Activated naive CD8-positive, alpha-beta T cell (primary cell): ENCODE results near the gene FAM20C.

Experiments
- H3K27ac Mint-ChIP-seq: one replicate; pipeline ENCODE4 v1.8.0; 2021; ENCODE audit warnings: mixed read lengths
- H3K27me3 Mint-ChIP-seq: one replicate; pipeline ENCODE4 v1.8.0; 2021; ENCODE audit warnings: mixed read lengths
- H3K36me3 Mint-ChIP-seq: one replicate; pipeline ENCODE4 v1.8.0; 2021; ENCODE audit warnings: mixed read lengths
- H3K4me1 Mint-ChIP-seq: one replicate; pipeline ENCODE4 v1.8.0; 2021; ENCODE audit warnings: low read depth, mixed read lengths
- H3K4me3 Mint-ChIP-seq: one replicate; pipeline ENCODE4 v1.8.0; 2021; ENCODE audit warnings: mild to moderate bottlenecking, mixed read lengths
- H3K9me3 Mint-ChIP-seq: one replicate; pipeline ENCODE4 v1.8.0; 2021; ENCODE audit warnings: low read depth, mixed read lengths

Gene FAM20C

GRCh38 chr7:191981-192649 is at the start of gene FAM20C:
Gene FAM20C, plus strand, starts transcription at chr7:192571. Its CDS starts 629 bp downstream, at chr7:193200.
- Mint-ChIP-seq H3K4me3 (peak within 1 kb of the TSS; percentile 91), H3K27me3 (peaks cover 20% of the 10 kb centered on the region), H3K36me3 (no peaks in the 10 kb centered on the region)

GRCh38 chr7:143145-143751 is 49.1 kb upstream of the FAM20C start:
- no peak overlapping the region for H3K4me3 Mint-ChIP-seq
- no peak overlapping the region for H3K27ac Mint-ChIP-seq
- H3K4me1 Mint-ChIP-seq = peaks cover 2% of the 10 kb centered on the region
- H3K36me3 Mint-ChIP-seq = peaks cover 15% of the 10 kb centered on the region
- no peaks in the 10 kb centered on the region for H3K27me3 Mint-ChIP-seq
- H3K9me3 Mint-ChIP-seq = no peaks in the 10 kb centered on the region

More at GRCh38 chr7:191981-192649, at the start of gene FAM20C:
- Mint-ChIP-seq H3K27ac (no peak within 1 kb of the TSS), H3K9me3 (no peaks in the 10 kb centered on the region), H3K4me1 (peaks cover 4% of the 10 kb centered on the region)

GRCh38 chr7:143811-144453 is 48.4 kb upstream of the FAM20C start:
- H3K27ac Mint-ChIP-seq = no peak overlapping the region
- peaks cover 6% of the 10 kb centered on the region for H3K4me1 Mint-ChIP-seq
- H3K27me3 Mint-ChIP-seq = no peaks in the 10 kb centered on the region
- no peaks in the 10 kb centered on the region for H3K9me3 Mint-ChIP-seq
- peaks cover 15% of the 10 kb centered on the region for H3K36me3 Mint-ChIP-seq
- H3K4me3 Mint-ChIP-seq = no peak overlapping the region

GRCh38 chr7:144454-144826 is 47.9 kb upstream of the FAM20C start:
- H3K36me3 Mint-ChIP-seq = peaks cover 15% of the 10 kb centered on the region
- no peaks in the 10 kb centered on the region for H3K27me3 Mint-ChIP-seq
- no peaks in the 10 kb centered on the region for H3K9me3 Mint-ChIP-seq
- H3K4me1 Mint-ChIP-seq = peaks cover 10% of the 10 kb centered on the region
- H3K4me3 Mint-ChIP-seq = no peak overlapping the region
- no peak overlapping the region for H3K27ac Mint-ChIP-seq

GRCh38 chr7:145863-146262 is 46.5 kb upstream of the FAM20C start:
- Mint-ChIP-seq H3K36me3 (peaks cover 15% of the 10 kb centered on the region), H3K27me3 (no peaks in the 10 kb centered on the region), H3K9me3 (no peaks in the 10 kb centered on the region), H3K4me1 (peaks cover 22% of the 10 kb centered on the region), H3K4me3 (no peak overlapping the region), H3K27ac (no peak overlapping the region)

GRCh38 chr7:148543-148931 is 43.8 kb upstream of the FAM20C start:
- H3K9me3 Mint-ChIP-seq = no peaks in the 10 kb centered on the region

GRCh38 chr7:148932-149790 is 43.2 kb upstream of the FAM20C start:
- Mint-ChIP-seq H3K4me1 (peaks cover 22% of the 10 kb centered on the region), H3K9me3 (no peaks in the 10 kb centered on the region), H3K27ac (peak overlapping the region; percentile 97), H3K36me3 (peaks cover 15% of the 10 kb centered on the region), H3K4me3 (peak overlapping the region; percentile 90), H3K27me3 (no peaks in the 10 kb centered on the region)

More at GRCh38 chr7:148543-148931, 43.8 kb upstream of the FAM20C start:
- no peaks in the 10 kb centered on the region for H3K27me3 Mint-ChIP-seq
- H3K36me3 Mint-ChIP-seq = peaks cover 15% of the 10 kb centered on the region
- H3K4me3 Mint-ChIP-seq = peak overlapping the region; percentile 90
- H3K4me1 Mint-ChIP-seq = peaks cover 22% of the 10 kb centered on the region
- H3K27ac Mint-ChIP-seq = peak overlapping the region; percentile 97

- Mint-ChIP-seq H3K27ac (peak overlapping the region; percentile 97), H3K36me3 (peaks cover 15% of the 10 kb centered on the region), H3K9me3 (no peaks in the 10 kb centered on the region), H3K4me1 (peaks cover 22% of the 10 kb centered on the region), H3K27me3 (no peaks in the 10 kb centered on the region), H3K4me3 (peak overlapping the region; percentile 90)
Observed at GRCh38 chr7:149791-150636, 42.4 kb upstream of the FAM20C start.

- Mint-ChIP-seq H3K9me3 (no peaks in the 10 kb centered on the region), H3K27me3 (no peaks in the 10 kb centered on the region), H3K4me1 (peaks cover 22% of the 10 kb centered on the region), H3K36me3 (peaks cover 11% of the 10 kb centered on the region), H3K4me3 (peak overlapping the region; percentile 90), H3K27ac (peak overlapping the region; percentile 47)
Observed at GRCh38 chr7:150811-151221, 41.6 kb upstream of the FAM20C start.

GRCh38 chr7:151346-152050 is 40.9 kb upstream of the FAM20C start:
- peaks cover 11% of the 10 kb centered on the region for H3K36me3 Mint-ChIP-seq
- H3K27ac Mint-ChIP-seq = peak overlapping the region; percentile 41
- peaks cover 22% of the 10 kb centered on the region for H3K4me1 Mint-ChIP-seq
- no peaks in the 10 kb centered on the region for H3K27me3 Mint-ChIP-seq
- no peak overlapping the region for H3K4me3 Mint-ChIP-seq
- H3K9me3 Mint-ChIP-seq = no peaks in the 10 kb centered on the region

GRCh38 chr7:152702-153391 is 39.5 kb upstream of the FAM20C start:
- Mint-ChIP-seq H3K9me3 (no peaks in the 10 kb centered on the region), H3K36me3 (peaks cover 1% of the 10 kb centered on the region), H3K4me3 (no peak overlapping the region), H3K27me3 (no peaks in the 10 kb centered on the region), H3K4me1 (peaks cover 22% of the 10 kb centered on the region), H3K27ac (no peak overlapping the region)

GRCh38 chr7:153604-154003 is 38.8 kb upstream of the FAM20C start:
- no peaks in the 10 kb centered on the region for H3K27me3 Mint-ChIP-seq
- H3K9me3 Mint-ChIP-seq = no peaks in the 10 kb centered on the region
- peaks cover 17% of the 10 kb centered on the region for H3K4me1 Mint-ChIP-seq
- H3K4me3 Mint-ChIP-seq = no peak overlapping the region
- H3K36me3 Mint-ChIP-seq = no peaks in the 10 kb centered on the region
- no peak overlapping the region for H3K27ac Mint-ChIP-seq

GRCh38 chr7:154096-154799 is 38.1 kb upstream of the FAM20C start:
- peaks cover 14% of the 10 kb centered on the region for H3K4me1 Mint-ChIP-seq
- no peak overlapping the region for H3K27ac Mint-ChIP-seq
- no peaks in the 10 kb centered on the region for H3K27me3 Mint-ChIP-seq
- no peaks in the 10 kb centered on the region for H3K36me3 Mint-ChIP-seq
- H3K9me3 Mint-ChIP-seq = no peaks in the 10 kb centered on the region
- no peak overlapping the region for H3K4me3 Mint-ChIP-seq
